GM12878 (cell line): Measurements from ENCODE around the gene CCDC159. TPM values are rescaled to one million over a fixed set of nuclear protein-coding genes. Genes with fewer than 3 reads are reported as not detected.
"Not testable (repeated sequence)": the region's sequence is repeated elsewhere in the genome, so short reads cannot be mapped to it uniquely, and the experiment has no call there.

Source experiments
- ATAC-seq: fragments of 200-7000 bp; cut with Tn5 transposase; 3 replicates; pipeline ENCODE4 v1.9.1; 2020; ENCODE audit warnings: mild to moderate bottlenecking, moderate library complexity
- BruUV-seq: library from RNA; stranded (reverse); fragments of 400-500 nt; replicated peaks from 2 replicates; lab custom pipeline; 2021; lab: Mats Ljungman, UMichigan
- CTCF ChIA-PET: fragments of 300-600 bp; sonication (Branson Sonifier 250); formaldehyde crosslinking; extraction: SDS; loops from one replicate; lab custom pipeline; 2021; ENCODE audit warnings: inconsistent platforms; lab: Yijun Ruan, JAX
- POLR2A ChIA-PET: fragments of 350-600 bp; formaldehyde crosslinking; extraction: SDS; loops from one replicate; lab custom pipeline; 2021; ENCODE audit warnings: inconsistent platforms; lab: Charles Lee
- RAD21 ChIA-PET: fragments of 300-600 bp; sonication (Branson Sonifier 250); formaldehyde crosslinking; loops from one replicate; lab custom pipeline; 2023; ENCODE audit warnings: antibody characterized with exemption; ENCODE audit not compliant: unreplicated experiment; lab: Charles Lee
- SMC1A ChIA-PET: fragments of 300-600 bp; sonication (Branson Sonifier 250); formaldehyde crosslinking; loops from one replicate; lab custom pipeline; 2023; ENCODE audit not compliant: unreplicated experiment, uncharacterized antibody; lab: Charles Lee
- DNase-seq: peaks from one replicate; pipeline ENCODE4 v3.0.0-alpha.2; 2011; ENCODE audit warnings: low read depth, low spot score
- FAIRE-seq: peaks from 3 replicates; lab custom pipeline; 2011; peaks lifted over from hg19 to GRCh38; lab: Jason Lieb, UNC
- H2AFZ ChIP-seq: 2 replicates; pipeline ENCODE4 v1.6.0; 2011; ENCODE audit warnings: low read depth, low read length, control low read depth; ENCODE audit not compliant: control insufficient read depth
- H3K27ac ChIP-seq: 2 replicates; pipeline ENCODE4 v1.5.1; 2011; ENCODE audit warnings: control low read depth; ENCODE audit not compliant: control insufficient read depth, insufficient read depth
- H3K27me3 ChIP-seq, 2 experiments: replicated peaks in 1 of 2; 2 replicates each; pipeline versions ENCODE4 v1.6.0 to v1.6.1; 2011; ENCODE audit warnings: low read length in 1 of 2; ENCODE audit not compliant: control insufficient read depth in 2 of 2, insufficient read depth in 2 of 2
- H3K36me3 ChIP-seq, 2 experiments: 2 replicates each; pipeline ENCODE4 v1.5.1; 2011; ENCODE audit warnings: low read length in 1 of 2; ENCODE audit not compliant: control insufficient read depth in 2 of 2, insufficient read depth in 2 of 2
- H3K4me1 ChIP-seq: 2 replicates; pipeline ENCODE4 v1.6.1; 2011; ENCODE audit warnings: mild to moderate bottlenecking, low read length, moderate library complexity, mixed read lengths; ENCODE audit not compliant: control insufficient read depth, insufficient read depth
- H3K4me2 ChIP-seq: 2 replicates; pipeline ENCODE4 v1.6.0; 2011; ENCODE audit warnings: control low read depth; ENCODE audit not compliant: control insufficient read depth, insufficient read depth
- H3K4me3 ChIP-seq: fragments of 200-600 bp; sonication (generic); 2 replicates; pipeline ENCODE4 v1.5.1; 2016
- H3K79me2 ChIP-seq: 2 replicates; pipeline ENCODE4 v1.6.0; 2011; ENCODE audit warnings: low read length; ENCODE audit not compliant: control insufficient read depth, insufficient read depth
- H3K9ac ChIP-seq: 2 replicates; pipeline ENCODE4 v1.8.0; 2011; ENCODE audit warnings: low read length, control low read depth, mixed read lengths; ENCODE audit not compliant: control insufficient read depth, insufficient read depth
- H3K9me3 ChIP-seq: replicated peaks from 3 replicates; pipeline ENCODE4 v1.5.1; 2011; ENCODE audit warnings: mild to moderate bottlenecking, low read length; ENCODE audit not compliant: control insufficient read depth, insufficient read depth
- H4K20me1 ChIP-seq: 2 replicates; pipeline ENCODE4 v1.6.0; 2011; ENCODE audit not compliant: control insufficient read depth, insufficient read depth
- POU2F2 ChIP-seq: IDR thresholded peaks from 3 replicates; pipeline ENCODE4 v1.6.1; 2011; ENCODE audit warnings: low read depth, mild to moderate bottlenecking, low read length, borderline replicate concordance
- SRF ChIP-seq, 2 experiments: IDR thresholded peaks; 2 replicates each; pipeline ENCODE4 v1.6.1; 2011; ENCODE audit warnings: low read depth in 2 of 2, low read length in 2 of 2, mild to moderate bottlenecking in 1 of 2, moderate library complexity in 1 of 2
- whole genome bisulfite sequencing: methylation state at CpG from one replicate; pipeline ENCODE4 v1.1.6; 2016; ENCODE audit warnings: low lambda C conversion rate; ENCODE audit not compliant: insufficient replicate concordance, insufficient coverage; ENCODE audit errors: missing lambda C conversion rate; 5-methylcytosine and 5-hydroxymethylcytosine counted together
- in situ Hi-C: fragments of 300-500 bp; cut with MboI; formaldehyde crosslinking; loops from 9 replicates; pipeline ENCODE4 v1.14.3; 2018; ENCODE audit warnings: mixed read lengths
- intact Hi-C: fragments of 100-400 bp; cut with micrococcal nuclease; formaldehyde crosslinking; loops from one replicate; pipeline ENCODE4 v1.14.2; 2022; ENCODE audit not compliant: unreplicated experiment
- polyA plus RNA-seq, 11 experiments: library from polyadenylated mRNA; depleted of rRNA in 4 of 11; unstranded in 6 of 11; stranded (reverse) in 5 of 11; fragments of >200 nt; fragmentation: Nextera tagmentation in 4 of 11; fragmentation: Illumina TruSeq in 1 of 11; extraction: Ambion mirVana in 4 of 11; extraction: Trizol in 1 of 11; gene quantifications; 1 replicate in 1 of 11; 2 replicates in 10 of 11; pipeline versions ENCODE4 v1.2.1 to v1.2.3, GENCODE V29; 2011 to 2016; ENCODE audit warnings: inconsistent platforms in 2 of 11, missing spikeins in 2 of 11, low read depth in 1 of 11
- total RNA-seq, 4 experiments: library from RNA; depleted of rRNA in 3 of 4; stranded (reverse); fragments of >200 nt in 3 of 4; fragmentation: Illumina TruSeq in 1 of 4; extraction: Trizol in 1 of 4; gene quantifications; 2 replicates each; pipeline versions ENCODE4 v1.2.1 to v1.2.3, GENCODE V29; 2013 to 2021
- TF ChIP-seq, protein P1 (sequence below): fragments of 450-650 bp; IDR thresholded peaks from 2 replicates; pipeline ENCODE4 v1.6.1; 2016; ENCODE audit warnings: mild to moderate bottlenecking, moderate library complexity, borderline replicate concordance

The CCDC159 gene
- total and polyA plus RNA-seq, 10 of the 15 experiments (the other 5 are each of a cell fraction or from before 2014, with no cell fraction given), result 0.61 to 14.7 (median 10.1) TPM

DNA sequence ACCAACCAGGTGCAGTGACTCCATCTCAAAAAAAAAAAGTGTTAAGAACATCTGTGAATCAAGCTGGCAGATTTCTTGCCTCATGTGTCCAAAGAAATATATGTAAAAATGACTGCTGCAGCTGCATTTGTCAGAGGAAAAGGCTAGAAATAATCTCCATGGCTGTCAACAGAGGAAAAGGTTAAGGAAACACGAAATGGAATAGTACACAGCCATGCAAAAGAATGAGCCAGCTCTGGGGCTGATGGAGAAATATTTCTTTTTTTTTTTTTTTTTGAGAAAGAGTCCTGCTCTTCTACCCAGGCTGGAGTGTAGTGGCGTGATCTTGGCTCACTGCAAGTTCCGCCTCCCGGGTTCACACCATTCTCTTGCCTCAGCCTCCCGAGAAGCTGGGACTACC lies 13.5 kb upstream of the CCDC159 start:
- in situ Hi-C loops, result no loop called here
- over 99% methylated on average over 5 of the region's 5 CpGs for WGBS
- Histone ChIP-seq H2AFZ (no peak overlapping the region), H3K9me3 (no peaks in the 10 kb centered on the region; the same call in 2 of the 3 replicates), H3K27ac (no peak overlapping the region), H3K4me3 (no peak overlapping the region), H3K4me2 (no peak overlapping the region), H3K4me1 (no peaks in the 10 kb centered on the region), H3K79me2 (no peaks in the 10 kb centered on the region), H4K20me1 (no peaks in the 10 kb centered on the region), H3K9ac (no peak overlapping the region), H3K27me3 (no peaks in the 10 kb centered on the region), H3K36me3 (0 out of 4 replicates have a peak, but pooled peaks cover 0 to 9% of the 10 kb centered on the region in 2 experiments)
- CTCF ChIA-PET, result interaction anchor here (0.6 to 1.0 kb wide), 3 partner anchors 10 to 1507 kb away, joined by 3 to 4 read pairs (median 4); no protein-coding TSS in a partner anchor
- ATAC-seq, result no peak
- no peak for FAIRE-seq
- RAD21 ChIA-PET, result no interaction called here
- no peak for DNase-seq
- no TSS peak for BruUV-seq
- SMC1A ChIA-PET, result interaction anchor here (2.0 kb wide), 1 partner anchor 10 kb away, joined by 16 read pairs; no protein-coding TSS in a partner anchor
- intact Hi-C loops, result no loop called here
- no peak for TF ChIP-seq SRF (IDR thresholded peaks at IDR 0.05; ENCODE audit: low read depth in 2 of 2, low read length in 2 of 2)
- POLR2A ChIA-PET, result interaction anchor here (1.0 kb wide), 1 partner anchor 13 kb away, joined by 4 read pairs; the partner anchor contains the start of genes CCDC159 and TMEM205

DNA sequence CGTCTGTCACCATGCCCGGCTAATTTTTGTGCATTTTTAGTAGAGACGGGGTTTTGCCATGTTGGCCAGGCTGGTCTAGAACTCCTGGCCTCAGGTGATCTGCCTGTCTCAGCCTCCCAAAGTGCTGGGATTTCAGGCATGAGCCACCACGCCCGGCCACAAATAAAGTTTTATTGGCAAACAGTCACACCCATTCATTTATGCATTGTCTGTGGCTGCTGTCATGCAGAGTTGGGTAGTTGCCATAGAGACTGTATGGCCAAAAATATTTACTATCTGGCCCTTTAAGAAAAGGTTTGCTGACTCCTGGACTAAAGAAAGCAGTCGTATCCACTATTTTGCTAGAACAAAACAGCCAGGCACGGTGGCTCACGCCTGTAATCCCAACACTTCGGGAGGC lies 12.5 kb upstream of the CCDC159 start:
- H2AFZ ChIP-seq, intact Hi-C loops, in situ Hi-C loops, DNase-seq, H3K27me3 ChIP-seq, POLR2A ChIA-PET, H3K36me3 ChIP-seq, ATAC-seq, FAIRE-seq, H3K4me3 ChIP-seq, H3K4me2 ChIP-seq, H3K9ac ChIP-seq, BruUV-seq, CTCF ChIA-PET, H3K4me1 ChIP-seq, H4K20me1 ChIP-seq, SMC1A ChIA-PET, H3K9me3 ChIP-seq, H3K79me2 ChIP-seq, H3K27ac ChIP-seq: not testable (repeated sequence)
- RAD21 ChIA-PET, result interaction anchor here (0.7 kb wide), 1 partner anchor 27 kb away, joined by 3 read pairs; no protein-coding TSS in a partner anchor
- 92% methylated on average over 9 of the region's 9 CpGs for WGBS
- peak; percentile 14; the same call in 1 of the 3 replicates for TF ChIP-seq POU2F2
- TF ChIP-seq, protein P1, sequence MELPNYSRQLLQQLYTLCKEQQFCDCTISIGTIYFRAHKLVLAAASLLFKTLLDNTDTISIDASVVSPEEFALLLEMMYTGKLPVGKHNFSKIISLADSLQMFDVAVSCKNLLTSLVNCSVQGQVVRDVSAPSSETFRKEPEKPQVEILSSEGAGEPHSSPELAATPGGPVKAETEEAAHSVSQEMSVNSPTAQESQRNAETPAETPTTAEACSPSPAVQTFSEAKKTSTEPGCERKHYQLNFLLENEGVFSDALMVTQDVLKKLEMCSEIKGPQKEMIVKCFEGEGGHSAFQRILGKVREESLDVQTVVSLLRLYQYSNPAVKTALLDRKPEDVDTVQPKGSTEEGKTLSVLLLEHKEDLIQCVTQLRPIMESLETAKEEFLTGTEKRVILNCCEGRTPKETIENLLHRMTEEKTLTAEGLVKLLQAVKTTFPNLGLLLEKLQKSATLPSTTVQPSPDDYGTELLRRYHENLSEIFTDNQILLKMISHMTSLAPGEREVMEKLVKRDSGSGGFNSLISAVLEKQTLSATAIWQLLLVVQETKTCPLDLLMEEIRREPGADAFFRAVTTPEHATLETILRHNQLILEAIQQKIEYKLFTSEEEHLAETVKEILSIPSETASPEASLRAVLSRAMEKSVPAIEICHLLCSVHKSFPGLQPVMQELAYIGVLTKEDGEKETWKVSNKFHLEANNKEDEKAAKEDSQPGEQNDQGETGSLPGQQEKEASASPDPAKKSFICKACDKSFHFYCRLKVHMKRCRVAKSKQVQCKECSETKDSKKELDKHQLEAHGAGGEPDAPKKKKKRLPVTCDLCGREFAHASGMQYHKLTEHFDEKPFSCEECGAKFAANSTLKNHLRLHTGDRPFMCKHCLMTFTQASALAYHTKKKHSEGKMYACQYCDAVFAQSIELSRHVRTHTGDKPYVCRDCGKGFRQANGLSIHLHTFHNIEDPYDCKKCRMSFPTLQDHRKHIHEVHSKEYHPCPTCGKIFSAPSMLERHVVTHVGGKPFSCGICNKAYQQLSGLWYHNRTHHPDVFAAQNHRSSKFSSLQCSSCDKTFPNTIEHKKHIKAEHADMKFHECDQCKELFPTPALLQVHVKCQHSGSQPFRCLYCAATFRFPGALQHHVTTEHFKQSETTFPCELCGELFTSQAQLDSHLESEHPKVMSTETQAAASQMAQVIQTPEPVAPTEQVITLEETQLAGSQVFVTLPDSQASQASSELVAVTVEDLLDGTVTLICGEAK, result peak; percentile 88
